Naive B cell (primary cell): Measurements from ENCODE around the gene SELENOK. TPM values are rescaled to one million over a fixed set of nuclear protein-coding genes. Genes with fewer than 3 reads are reported as not detected.
A peak's percentile ranks its signal among the peaks of the same experiment; 100 is the strongest.
"Not testable (repeated sequence)": the region's sequence is repeated elsewhere in the genome, so short reads cannot be mapped to it uniquely, and the experiment has no call there.

Experiments
- ATAC-seq, 2 donors: fragments of 150-1000 bp; cut with Tn5 transposase; 2 replicates each; pipeline ENCODE4 v1.10.0; 2021; ENCODE audit warnings: low read depth in 2 of 2, mild to moderate bottlenecking in 2 of 2, moderate library complexity in 2 of 2
- DNase-seq: peaks from one replicate; pipeline ENCODE4 v3.0.0; 2022
- H3K27ac Mint-ChIP-seq, 6 donors: one replicate each; pipeline ENCODE4 v1.8.0; 2020 to 2022; ENCODE audit warnings: mild to moderate bottlenecking in 6 of 6, mixed read lengths in 6 of 6, moderate library complexity in 5 of 6, inconsistent platforms in 2 of 6
- H3K27me3 Mint-ChIP-seq, 3 donors: one replicate each; pipeline ENCODE4 v1.8.0; 2021 to 2022; ENCODE audit warnings: mixed read lengths in 3 of 3, mild to moderate bottlenecking in 1 of 3
- H3K36me3 Mint-ChIP-seq, 2 donors: one replicate each; pipeline ENCODE4 v1.8.0; 2020 to 2022; ENCODE audit warnings: mixed read lengths in 2 of 2, inconsistent platforms in 1 of 2, mild to moderate bottlenecking in 1 of 2
- H3K4me1 Mint-ChIP-seq, 3 donors: one replicate each; pipeline ENCODE4 v1.8.0; 2020 to 2022; ENCODE audit warnings: mixed read lengths in 3 of 3, inconsistent platforms in 1 of 3, mild to moderate bottlenecking in 1 of 3, moderate library complexity in 1 of 3
- H3K4me3 Mint-ChIP-seq, 8 donors: one replicate each; pipeline ENCODE4 v1.8.0; 2020 to 2022; ENCODE audit warnings: mild to moderate bottlenecking in 8 of 8, mixed read lengths in 8 of 8, moderate library complexity in 8 of 8, inconsistent platforms in 2 of 8
- H3K9me3 Mint-ChIP-seq, 7 donors: one replicate each; pipeline ENCODE4 v1.8.0; 2020 to 2022; ENCODE audit warnings: mixed read lengths in 7 of 7, mild to moderate bottlenecking in 5 of 7, inconsistent platforms in 2 of 7, moderate library complexity in 1 of 7
- polyA plus RNA-seq, 6 donors: library from polyadenylated mRNA; unstranded; fragments of 300-500 nt; fragmentation: Illumina TruSeq; gene quantifications; one replicate each; pipeline ENCODE4 v1.2.3, GENCODE V29; 2021; ENCODE audit warnings: low read depth in 6 of 6

The SELENOK gene
- 100 to 1,000 TPM; 104 to 137 (median 121) TPM for polyA plus RNA-seq

DNA sequence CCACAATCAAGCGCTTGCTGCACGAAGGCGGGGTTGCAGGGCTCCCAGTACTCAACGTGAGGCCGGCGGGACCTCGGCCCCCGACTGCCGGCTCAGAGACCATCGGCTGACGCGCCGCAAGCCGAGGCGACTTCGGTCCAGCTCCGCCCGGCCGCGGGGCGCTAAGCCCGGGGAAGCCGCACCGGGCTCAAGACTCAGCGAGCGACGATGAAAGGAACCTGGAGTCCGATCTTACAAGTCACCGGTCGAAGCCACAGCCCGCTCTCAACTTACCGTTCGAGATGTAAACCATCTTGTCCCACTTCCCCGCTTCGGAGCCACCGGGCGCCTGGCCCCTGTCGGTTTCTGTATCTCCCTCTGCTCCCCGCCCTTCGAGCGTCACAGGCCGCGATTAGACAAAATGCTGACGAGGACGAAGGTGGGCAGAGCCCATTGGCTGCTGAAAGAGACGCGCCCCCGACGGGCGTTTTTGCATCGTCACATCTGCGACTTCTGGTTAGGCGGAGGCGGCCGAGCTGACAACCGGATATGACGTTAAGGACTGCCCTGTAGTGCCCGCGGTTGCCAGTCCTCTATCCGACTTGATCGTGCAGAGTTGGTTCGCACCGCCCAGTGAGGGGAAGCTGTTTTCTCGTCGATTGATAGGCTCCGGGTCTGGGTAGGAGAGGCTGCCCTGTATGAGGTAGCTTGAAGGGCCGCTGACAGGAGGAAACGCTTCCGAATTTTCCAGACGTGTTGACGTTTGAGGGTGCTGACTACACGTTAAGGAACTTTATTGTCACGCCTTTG lies at the start of gene SELENOK:
TSS of gene SELENOK (minus strand) at position 363 of the 789 bp plus-strand sequence.
- Mint-ChIP-seq H3K27ac (peak within 1 kb of the TSS; percentile 97 to 99 (median 99)), H3K9me3 (peaks cover 0 to 17% (median 2%) of the 10 kb centered on the region in 7 donors), H3K27me3 (peaks cover 0 to 22% (median 3%) of the 10 kb centered on the region in 3 donors), H3K36me3 (peaks cover 10 to 28% of the 10 kb centered on the region in 2 donors), H3K4me3 (peak within 1 kb of the TSS; percentile 90 to 97 (median 96)), H3K4me1 (peaks cover 31 to 35% (median 35%) of the 10 kb centered on the region in 3 donors)
- DNase-seq = peak; percentile 98
- peak; percentile 88 to 90 for ATAC-seq

DNA sequence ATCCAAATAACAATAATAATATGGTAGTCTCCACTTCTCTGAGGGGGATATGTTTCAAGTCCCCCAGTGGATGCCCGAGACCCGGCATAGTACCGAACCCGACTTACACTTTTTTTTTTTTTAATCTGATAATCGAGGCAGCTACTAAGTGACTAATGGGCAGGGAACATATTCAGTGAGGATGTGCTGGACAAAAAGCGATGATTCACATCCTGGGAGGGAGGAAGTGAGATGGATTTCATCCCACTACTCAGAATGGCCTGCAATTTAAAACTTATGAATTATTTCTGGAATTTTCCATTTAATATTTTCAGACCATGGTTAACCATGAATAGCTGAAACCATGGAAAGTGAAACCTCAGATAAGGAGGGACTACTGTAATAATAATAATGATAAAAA lies 49.5 kb upstream of the SELENOK start:
- peaks cover 4 to 19% (median 11%) of the 10 kb centered on the region in 7 donors for H3K9me3 Mint-ChIP-seq
- H3K36me3 Mint-ChIP-seq = peaks cover 2 to 6% of the 10 kb centered on the region in 2 donors
- no peak for DNase-seq
- H3K27ac Mint-ChIP-seq = no peak overlapping the region
- ATAC-seq = no peak
- peaks cover 38 to 50% (median 42%) of the 10 kb centered on the region in 3 donors for H3K27me3 Mint-ChIP-seq
- H3K4me1 Mint-ChIP-seq = no peaks in the 10 kb centered on the region
- H3K4me3 Mint-ChIP-seq = no peak overlapping the region

DNA sequence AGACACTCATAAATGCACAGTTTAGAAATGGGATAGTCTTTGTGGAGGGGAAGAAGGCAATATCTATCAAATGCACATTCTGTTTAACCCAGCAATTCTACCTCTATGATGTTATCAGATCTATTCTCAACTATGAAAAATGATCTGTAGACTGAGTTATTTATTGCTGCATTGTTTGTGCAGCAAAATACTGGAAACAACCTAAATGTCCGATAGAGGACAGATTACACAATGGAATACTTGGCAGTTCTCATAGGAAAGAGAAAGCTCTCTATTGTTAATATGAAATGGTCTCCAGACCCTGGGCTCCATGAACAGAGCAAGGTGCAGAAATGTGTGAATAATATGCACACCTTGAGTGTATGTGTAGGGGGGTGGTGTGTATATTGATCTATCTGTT lies 49.0 kb upstream of the SELENOK start:
- Mint-ChIP-seq H3K27me3 (peaks cover 38 to 50% (median 42%) of the 10 kb centered on the region in 3 donors), H3K4me1 (no peaks in the 10 kb centered on the region)

DNA sequence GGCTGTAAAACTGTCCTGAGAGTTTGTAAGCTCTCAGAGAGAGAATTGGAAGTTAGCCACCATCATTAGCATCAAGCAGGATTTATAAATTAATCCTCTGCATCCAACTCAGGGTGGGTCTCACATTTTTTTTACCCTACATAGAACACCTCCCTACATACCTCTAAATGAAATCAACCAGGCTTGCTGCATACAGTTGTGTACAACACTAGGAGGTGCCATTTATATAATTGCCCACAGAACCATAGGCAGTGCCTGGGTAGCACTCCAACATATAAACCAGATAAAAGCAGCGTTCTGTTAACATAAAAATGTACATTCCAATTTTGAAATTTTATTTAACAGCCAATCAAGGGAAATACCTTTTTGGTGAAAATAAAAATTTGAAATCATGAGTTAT lies 48.2 kb upstream of the SELENOK start:
- Mint-ChIP-seq H3K9me3 (peaks cover 0 to 21% (median 13%) of the 10 kb centered on the region in 7 donors), H3K27ac (no peak overlapping the region), H3K4me3 (no peak overlapping the region), H3K36me3 (no peaks in the 10 kb centered on the region), H3K27me3 (peaks cover 38 to 50% (median 42%) of the 10 kb centered on the region in 3 donors), H3K4me1 (no peaks in the 10 kb centered on the region)
- DNase-seq (no peak), ATAC-seq (no peak)

More for the DNA sequence above, 49.0 kb upstream of the SELENOK start:
- Mint-ChIP-seq H3K36me3 (no peaks in the 10 kb centered on the region), H3K4me3 (no peak overlapping the region), H3K27ac (peak overlapping the region in 1 of 6 donors; percentile 59), H3K9me3 (peaks cover 0 to 17% (median 10%) of the 10 kb centered on the region in 7 donors)
- ATAC-seq (no peak), DNase-seq (no peak)

DNA sequence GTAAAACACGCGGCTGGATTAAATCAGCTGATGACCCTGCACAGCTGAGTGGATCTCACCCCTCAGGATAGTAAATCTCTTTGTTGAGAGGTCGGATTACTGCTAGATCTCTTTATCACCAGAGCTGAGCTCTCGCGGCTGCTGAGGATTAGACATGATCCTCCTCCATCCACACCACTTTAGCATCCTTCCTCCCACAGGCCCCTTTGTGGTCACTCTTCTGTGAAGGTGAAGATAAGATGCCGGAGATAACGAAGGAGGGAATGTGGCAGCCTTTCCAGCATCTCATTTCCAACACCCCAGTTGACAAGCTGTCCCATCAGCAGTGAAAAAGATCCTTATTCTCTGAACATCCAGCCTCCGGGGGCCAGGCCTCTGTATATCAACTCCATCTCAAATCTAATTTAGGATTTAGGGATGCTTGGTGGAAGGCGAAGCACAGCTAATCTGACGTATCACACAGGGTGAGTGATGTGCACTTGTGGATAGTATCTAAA lies 47.5 kb upstream of the SELENOK start:
- H3K27ac Mint-ChIP-seq = peak overlapping the region in 1 of 6 donors; percentile 24
- DNase-seq (no peak), ATAC-seq (no peak)
- H3K36me3 Mint-ChIP-seq = no peaks in the 10 kb centered on the region
- H3K27me3 Mint-ChIP-seq = peaks cover 38 to 50% (median 42%) of the 10 kb centered on the region in 3 donors
- H3K9me3 Mint-ChIP-seq = peaks cover 0 to 22% (median 17%) of the 10 kb centered on the region in 7 donors
- H3K4me3 Mint-ChIP-seq = no peak overlapping the region
- H3K4me1 Mint-ChIP-seq = no peaks in the 10 kb centered on the region

DNA sequence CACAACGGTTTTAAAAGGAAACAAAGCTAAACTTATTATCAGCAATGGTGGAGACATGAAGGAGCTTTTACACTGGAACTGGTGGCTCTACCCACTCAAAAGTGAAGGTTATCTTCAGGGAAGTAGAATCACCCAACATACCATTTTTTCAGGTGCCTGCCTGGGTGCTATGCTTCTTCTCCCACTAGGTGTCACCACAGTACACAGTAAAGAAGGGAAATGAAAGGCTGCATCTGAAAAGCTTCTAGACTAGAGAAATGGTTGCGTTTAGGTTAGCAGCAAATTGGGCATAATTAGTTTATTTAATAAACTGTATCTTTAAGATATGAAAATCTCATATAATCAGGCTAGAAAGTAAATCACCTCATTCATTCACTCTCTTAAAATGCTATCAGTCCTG lies 47.0 kb upstream of the SELENOK start:
- Mint-ChIP-seq H3K4me3 (no peak overlapping the region), H3K4me1 (no peaks in the 10 kb centered on the region), H3K27me3 (peaks cover 38 to 50% (median 44%) of the 10 kb centered on the region in 3 donors), H3K36me3 (no peaks in the 10 kb centered on the region), H3K9me3 (peaks cover 0 to 24% (median 17%) of the 10 kb centered on the region in 7 donors), H3K27ac (no peak overlapping the region)
- ATAC-seq = peak in 1 of 2 donors; percentile 36
- peak; percentile 8 for DNase-seq

DNA sequence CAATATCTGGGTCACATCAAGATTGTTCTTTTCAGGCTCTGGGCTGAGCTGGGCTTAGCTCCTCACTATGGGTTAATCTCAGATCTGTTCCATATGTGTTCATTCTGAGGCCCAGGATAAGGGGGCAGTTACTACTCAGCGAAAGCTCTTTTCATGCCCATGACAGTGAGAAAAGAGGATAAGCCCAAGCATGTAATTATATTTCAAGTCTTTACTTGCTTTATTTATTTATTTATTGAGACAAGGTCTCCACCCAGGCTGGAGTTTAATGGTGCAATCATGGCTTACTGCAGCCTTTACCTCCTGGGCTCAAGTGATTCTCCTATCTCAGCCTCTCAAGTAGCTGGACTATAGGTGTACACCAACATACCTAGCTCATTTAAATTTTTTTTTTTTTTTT lies 44.7 kb upstream of the SELENOK start:
- Mint-ChIP-seq H3K9me3 (peaks cover 0 to 24% (median 17%) of the 10 kb centered on the region in 7 donors), H3K27ac (no peak overlapping the region), H3K27me3 (peaks cover 38 to 41% (median 38%) of the 10 kb centered on the region in 3 donors), H3K36me3 (no peaks in the 10 kb centered on the region), H3K4me1 (no peaks in the 10 kb centered on the region), H3K4me3 (no peak overlapping the region)
- DNase-seq = no peak
- no peak for ATAC-seq

DNA sequence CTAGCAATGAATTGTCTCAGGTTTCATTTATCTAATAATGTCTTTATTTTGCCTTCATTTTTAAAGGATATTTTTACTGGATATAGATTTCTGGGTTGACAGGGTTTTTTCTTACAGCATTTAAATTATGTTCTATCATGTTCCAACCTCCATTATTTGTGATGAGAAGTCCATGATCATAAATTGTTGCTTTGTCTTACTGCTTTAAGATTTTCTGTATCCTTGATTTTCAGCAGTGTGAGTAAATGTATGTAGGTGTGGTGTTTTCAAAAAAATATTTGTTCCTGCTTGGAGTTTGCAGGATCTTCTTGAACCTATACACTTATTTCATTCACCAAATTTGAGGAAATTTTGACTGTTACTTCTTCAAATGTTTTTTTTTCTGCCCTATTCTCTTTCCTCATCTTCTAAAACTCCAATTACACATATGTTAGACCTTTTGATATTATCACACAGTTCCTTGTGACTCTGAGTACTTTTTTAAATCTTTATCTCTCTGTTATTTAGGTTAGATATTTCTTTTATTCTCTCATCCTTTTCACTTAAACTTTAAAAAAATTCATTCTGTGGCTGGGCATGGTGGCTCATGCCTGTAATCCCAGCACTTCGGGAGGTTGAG lies 43.7 kb upstream of the SELENOK start:
- Mint-ChIP-seq H3K4me1 (no peaks in the 10 kb centered on the region), H3K36me3 (no peaks in the 10 kb centered on the region), H3K27ac (no peak overlapping the region), H3K4me3 (no peak overlapping the region), H3K27me3 (peaks cover 33% of the 10 kb centered on the region in 3 donors), H3K9me3 (peaks cover 0 to 24% (median 17%) of the 10 kb centered on the region in 7 donors)
- DNase-seq (no peak), ATAC-seq (no peak)

DNA sequence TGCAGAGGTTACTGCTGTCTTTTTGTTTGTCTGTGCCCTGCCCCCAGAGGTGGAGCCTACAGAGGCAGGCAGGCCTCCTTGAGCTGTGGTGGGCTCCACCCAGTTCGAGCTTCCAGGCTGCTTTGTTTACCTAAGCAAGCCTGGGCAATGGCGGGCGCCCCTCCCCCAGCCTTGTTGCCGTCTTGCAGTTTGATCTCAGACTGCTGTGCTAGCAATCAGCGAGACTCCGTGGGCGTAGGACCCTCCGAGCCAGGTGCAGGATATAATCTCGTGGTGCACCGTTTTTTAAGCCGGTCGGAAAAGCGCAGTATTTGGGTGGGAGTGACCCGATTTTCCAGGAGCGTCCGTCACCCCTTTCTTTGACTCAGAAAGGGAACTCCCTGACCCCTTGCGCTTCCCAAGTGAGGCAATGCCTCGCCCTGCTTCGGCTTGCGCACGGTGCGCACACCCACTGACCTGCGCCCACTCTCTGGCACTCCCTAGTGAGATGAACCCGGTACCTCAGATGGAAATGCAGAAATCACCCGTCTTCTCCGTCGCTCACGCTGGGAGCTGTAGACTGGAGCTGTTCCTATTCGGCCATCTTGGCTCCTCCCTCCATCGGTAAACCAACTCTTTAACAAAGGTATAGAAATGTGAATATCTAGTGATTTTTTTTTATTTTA lies 35.7 kb upstream of the SELENOK start:
- not testable (repeated sequence) for ATAC-seq

DNA sequence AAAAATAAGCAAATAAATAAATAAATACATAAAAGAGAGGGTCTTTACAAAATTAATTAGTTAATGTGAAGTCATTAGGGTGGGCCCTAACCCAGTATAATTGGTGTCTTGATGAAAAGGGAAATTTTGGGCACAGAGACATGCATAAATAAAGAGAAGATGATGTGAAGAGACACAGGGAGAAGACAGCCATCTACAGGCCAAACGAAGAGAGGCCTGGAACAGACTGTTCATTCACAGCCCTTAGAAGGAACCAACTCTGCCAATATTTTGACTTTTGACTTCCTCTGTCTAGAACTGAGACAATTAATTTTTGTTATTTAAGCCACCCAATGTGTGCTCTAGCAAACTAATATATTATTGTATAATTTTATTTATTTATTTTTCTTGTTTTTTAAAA lies 29.6 kb upstream of the SELENOK start:
- Mint-ChIP-seq H3K36me3 (peaks cover 0 to 9% of the 10 kb centered on the region in 2 donors), H3K27ac (no peak overlapping the region), H3K9me3 (peaks cover 0 to 32% (median 19%) of the 10 kb centered on the region in 7 donors), H3K4me1 (no peaks in the 10 kb centered on the region), H3K27me3 (peaks cover 13 to 28% (median 13%) of the 10 kb centered on the region in 3 donors), H3K4me3 (no peak overlapping the region)
- no peak for DNase-seq
- ATAC-seq = no peak

More for the DNA sequence above, 35.7 kb upstream of the SELENOK start:
- not testable (repeated sequence) for DNase-seq, H3K4me3 Mint-ChIP-seq, H3K27ac Mint-ChIP-seq, H3K36me3 Mint-ChIP-seq, H3K4me1 Mint-ChIP-seq, H3K9me3 Mint-ChIP-seq
- peaks cover 10 to 15% (median 13%) of the 10 kb centered on the region in 3 donors for H3K27me3 Mint-ChIP-seq

DNA sequence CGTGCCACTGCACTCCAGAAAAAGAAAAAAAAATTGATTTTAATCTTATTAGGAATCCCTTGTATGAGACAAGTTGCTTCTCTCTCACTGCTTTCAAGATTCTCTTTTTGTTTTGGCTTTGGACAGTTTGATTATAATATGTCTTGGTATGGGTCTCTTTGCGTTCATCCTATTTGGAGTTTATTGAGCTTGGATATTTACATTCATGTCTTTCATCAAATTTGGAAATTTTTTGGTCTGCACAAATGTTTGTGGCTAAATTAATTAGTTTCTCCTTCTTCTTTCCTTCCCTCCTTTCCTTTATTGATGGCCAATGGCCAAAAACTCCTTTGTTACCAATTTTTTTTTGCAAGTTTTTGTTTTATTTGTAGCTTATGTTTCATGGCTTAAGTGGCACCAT lies 28.1 kb upstream of the SELENOK start:
- Mint-ChIP-seq H3K36me3 (peaks cover 0 to 9% of the 10 kb centered on the region in 2 donors), H3K4me3 (no peak overlapping the region), H3K9me3 (peaks cover 0 to 32% (median 19%) of the 10 kb centered on the region in 7 donors), H3K4me1 (no peaks in the 10 kb centered on the region), H3K27me3 (peaks cover 13 to 38% (median 18%) of the 10 kb centered on the region in 3 donors), H3K27ac (no peak overlapping the region)
- DNase-seq = no peak
- ATAC-seq = no peak

DNA sequence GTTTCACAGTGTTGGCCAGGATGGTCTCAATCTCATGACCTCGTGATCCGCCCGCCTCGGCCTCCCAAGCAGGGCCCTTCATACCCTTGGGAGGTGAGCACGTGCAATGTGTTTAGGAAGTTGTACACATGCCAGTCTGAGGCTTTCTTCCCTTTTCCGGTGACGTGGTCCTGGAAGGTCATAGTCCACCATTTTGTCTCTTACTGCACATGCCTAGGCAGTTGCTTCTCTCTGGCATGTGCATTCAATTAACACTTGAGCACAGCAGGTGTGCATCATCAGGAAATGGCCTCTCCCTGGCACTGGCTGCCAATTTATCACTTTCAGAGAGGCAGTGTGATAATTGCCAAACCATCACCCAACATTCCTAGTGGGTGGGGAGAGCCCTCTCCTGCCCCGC lies 21.7 kb upstream of the SELENOK start:
- H3K36me3 Mint-ChIP-seq = no peaks in the 10 kb centered on the region
- H3K4me1 Mint-ChIP-seq = no peaks in the 10 kb centered on the region
- no peak for DNase-seq
- peak overlapping the region in 1 of 6 donors; percentile 56 for H3K27ac Mint-ChIP-seq
- no peak overlapping the region for H3K4me3 Mint-ChIP-seq
- H3K9me3 Mint-ChIP-seq = peaks cover 0 to 15% (median 5%) of the 10 kb centered on the region in 7 donors
- peaks cover 22 to 58% (median 55%) of the 10 kb centered on the region in 3 donors for H3K27me3 Mint-ChIP-seq
- no peak for ATAC-seq

DNA sequence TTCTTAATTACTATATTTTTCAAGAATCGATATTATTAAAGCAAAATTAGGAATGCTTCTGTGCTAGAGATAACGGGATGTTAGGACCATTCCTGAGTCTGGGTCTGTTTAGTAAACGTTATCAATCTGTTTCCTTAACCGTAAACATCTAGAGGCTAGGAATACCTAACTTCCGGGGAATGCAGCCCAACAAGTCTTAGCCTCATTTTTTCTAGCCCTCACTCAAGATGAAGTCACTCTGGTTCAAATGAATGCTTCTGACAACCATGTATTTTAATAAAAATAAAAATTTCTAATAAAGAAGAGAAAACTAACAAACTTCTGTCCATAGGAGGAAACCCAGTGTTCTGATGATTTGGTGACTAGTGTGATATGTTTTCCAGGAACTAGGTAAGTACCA lies 11.1 kb upstream of the SELENOK start:
- Mint-ChIP-seq H3K4me3 (no peak overlapping the region), H3K36me3 (peaks cover 8% of the 10 kb centered on the region in 2 donors), H3K27me3 (peaks cover 45 to 60% (median 55%) of the 10 kb centered on the region in 3 donors), H3K9me3 (peaks cover 0 to 22% (median 13%) of the 10 kb centered on the region in 7 donors), H3K27ac (no peak overlapping the region), H3K4me1 (no peaks in the 10 kb centered on the region)
- DNase-seq = no peak
- no peak for ATAC-seq
